Panc1 (cell line): ENCODE data around the gene ACVR1B.

ENCODE experiments used
- POLR2AphosphoS5 ChIP-seq: IDR thresholded peaks from 2 replicates; pipeline ENCODE4 v1.6.1; 2012; ENCODE audit warnings: mild to moderate bottlenecking, low read depth, low read length, moderate library complexity
- TCF7L2 ChIP-seq: IDR thresholded peaks from 2 replicates; pipeline ENCODE4 v1.6.1; 2011; ENCODE audit warnings: mild to moderate bottlenecking, low read depth, low read length, inconsistent platforms
- TF ChIP-seq, protein P1 (sequence below): fragments of 450-650 bp; IDR thresholded peaks from 2 replicates; pipeline ENCODE4 v1.5.1; 2017; ENCODE audit warnings: mild to moderate bottlenecking
- TF ChIP-seq, protein P2 (sequence below), 2 experiments: IDR thresholded peaks; 2 replicates each; pipeline ENCODE4 v1.6.1; 2011 to 2012; ENCODE audit warnings: low read depth in 2 of 2, control low read depth in 1 of 2, low read length in 1 of 2, mild to moderate bottlenecking in 1 of 2, moderate library complexity in 1 of 2; ENCODE audit not compliant: insufficient read depth in 1 of 2

DNA sequence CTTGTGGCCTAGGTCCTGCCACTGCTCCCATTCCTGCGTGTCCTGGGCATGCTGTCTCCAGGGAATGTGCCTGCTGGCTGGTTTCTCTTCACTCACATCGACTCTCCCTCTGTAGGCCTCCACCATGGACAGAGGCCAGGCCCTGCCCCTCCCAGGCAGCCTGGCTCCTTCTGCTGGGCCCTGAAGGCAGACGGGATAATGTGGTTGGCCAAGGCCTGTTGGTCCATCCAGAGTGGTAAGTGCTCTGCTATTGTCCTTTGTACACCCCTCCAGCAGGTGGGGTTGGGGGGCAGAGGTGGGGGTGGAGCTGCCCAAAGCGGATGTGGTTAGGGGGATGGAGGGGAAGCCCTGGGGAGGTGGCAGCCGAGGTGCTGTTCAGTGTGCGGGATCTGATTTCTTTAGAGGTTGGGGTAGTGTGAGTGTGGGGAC, 90.2 kb downstream of the ACVR1B start:
- TF ChIP-seq, protein P1, sequence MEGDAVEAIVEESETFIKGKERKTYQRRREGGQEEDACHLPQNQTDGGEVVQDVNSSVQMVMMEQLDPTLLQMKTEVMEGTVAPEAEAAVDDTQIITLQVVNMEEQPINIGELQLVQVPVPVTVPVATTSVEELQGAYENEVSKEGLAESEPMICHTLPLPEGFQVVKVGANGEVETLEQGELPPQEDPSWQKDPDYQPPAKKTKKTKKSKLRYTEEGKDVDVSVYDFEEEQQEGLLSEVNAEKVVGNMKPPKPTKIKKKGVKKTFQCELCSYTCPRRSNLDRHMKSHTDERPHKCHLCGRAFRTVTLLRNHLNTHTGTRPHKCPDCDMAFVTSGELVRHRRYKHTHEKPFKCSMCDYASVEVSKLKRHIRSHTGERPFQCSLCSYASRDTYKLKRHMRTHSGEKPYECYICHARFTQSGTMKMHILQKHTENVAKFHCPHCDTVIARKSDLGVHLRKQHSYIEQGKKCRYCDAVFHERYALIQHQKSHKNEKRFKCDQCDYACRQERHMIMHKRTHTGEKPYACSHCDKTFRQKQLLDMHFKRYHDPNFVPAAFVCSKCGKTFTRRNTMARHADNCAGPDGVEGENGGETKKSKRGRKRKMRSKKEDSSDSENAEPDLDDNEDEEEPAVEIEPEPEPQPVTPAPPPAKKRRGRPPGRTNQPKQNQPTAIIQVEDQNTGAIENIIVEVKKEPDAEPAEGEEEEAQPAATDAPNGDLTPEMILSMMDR, result no peak
- no peak for TF ChIP-seq TCF7L2
- no peak for TF ChIP-seq POLR2AphosphoS5
- TF ChIP-seq, protein P2, sequence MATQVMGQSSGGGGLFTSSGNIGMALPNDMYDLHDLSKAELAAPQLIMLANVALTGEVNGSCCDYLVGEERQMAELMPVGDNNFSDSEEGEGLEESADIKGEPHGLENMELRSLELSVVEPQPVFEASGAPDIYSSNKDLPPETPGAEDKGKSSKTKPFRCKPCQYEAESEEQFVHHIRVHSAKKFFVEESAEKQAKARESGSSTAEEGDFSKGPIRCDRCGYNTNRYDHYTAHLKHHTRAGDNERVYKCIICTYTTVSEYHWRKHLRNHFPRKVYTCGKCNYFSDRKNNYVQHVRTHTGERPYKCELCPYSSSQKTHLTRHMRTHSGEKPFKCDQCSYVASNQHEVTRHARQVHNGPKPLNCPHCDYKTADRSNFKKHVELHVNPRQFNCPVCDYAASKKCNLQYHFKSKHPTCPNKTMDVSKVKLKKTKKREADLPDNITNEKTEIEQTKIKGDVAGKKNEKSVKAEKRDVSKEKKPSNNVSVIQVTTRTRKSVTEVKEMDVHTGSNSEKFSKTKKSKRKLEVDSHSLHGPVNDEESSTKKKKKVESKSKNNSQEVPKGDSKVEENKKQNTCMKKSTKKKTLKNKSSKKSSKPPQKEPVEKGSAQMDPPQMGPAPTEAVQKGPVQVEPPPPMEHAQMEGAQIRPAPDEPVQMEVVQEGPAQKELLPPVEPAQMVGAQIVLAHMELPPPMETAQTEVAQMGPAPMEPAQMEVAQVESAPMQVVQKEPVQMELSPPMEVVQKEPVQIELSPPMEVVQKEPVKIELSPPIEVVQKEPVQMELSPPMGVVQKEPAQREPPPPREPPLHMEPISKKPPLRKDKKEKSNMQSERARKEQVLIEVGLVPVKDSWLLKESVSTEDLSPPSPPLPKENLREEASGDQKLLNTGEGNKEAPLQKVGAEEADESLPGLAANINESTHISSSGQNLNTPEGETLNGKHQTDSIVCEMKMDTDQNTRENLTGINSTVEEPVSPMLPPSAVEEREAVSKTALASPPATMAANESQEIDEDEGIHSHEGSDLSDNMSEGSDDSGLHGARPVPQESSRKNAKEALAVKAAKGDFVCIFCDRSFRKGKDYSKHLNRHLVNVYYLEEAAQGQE (IDR thresholded peaks at IDR 0.05; ENCODE audit: insufficient read depth in 1 of 2, low read depth in 2 of 2, low read length in 1 of 2), result peak; percentile 79 to 88
